ENCODE results near the gene AGFG2.
"Not testable (repeated sequence)": the region's sequence is repeated elsewhere in the genome, so short reads cannot be mapped to it uniquely, and the experiment has no call there.

AGFG2 gene

DNA sequence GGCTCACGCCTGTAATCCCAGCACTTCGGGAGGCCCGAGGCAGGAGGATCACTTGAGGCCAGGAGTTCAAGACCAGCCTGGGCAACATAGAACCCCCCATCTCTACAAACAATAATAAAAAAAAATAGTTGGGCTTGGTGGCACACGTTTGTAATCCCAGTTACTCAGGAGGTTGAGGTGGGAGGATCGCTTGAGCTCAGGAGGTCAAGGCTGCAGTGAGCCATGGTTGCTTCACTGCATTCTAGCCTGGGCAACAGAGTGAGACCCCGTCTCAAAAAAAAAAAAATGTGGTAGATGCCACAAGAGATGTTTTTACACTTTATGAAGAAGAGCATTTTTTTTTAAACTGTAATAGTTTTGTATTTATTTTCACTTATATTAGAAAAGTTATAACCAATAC, 42.5 kb upstream of the AGFG2 start:
- Histone ChIP-seq H3K4me1 (ENCODE audit: insufficient read depth, low read length, poor library complexity, severe bottlenecking) (no peaks in the 10 kb centered on the region), H2AFZ (ENCODE audit: low read length) (no peak overlapping the region), H3K9ac (ENCODE audit: low read depth, low read length, poor library complexity, severe bottlenecking) (no peak overlapping the region), H4K20me1 (ENCODE audit: insufficient read depth, low read length, poor library complexity, severe bottlenecking) (no peaks in the 10 kb centered on the region), H3K9me2 (replicated peaks; ENCODE audit: low read depth, low read length) (no peaks in the 10 kb centered on the region), H3K4me3 (ENCODE audit: low read length, poor library complexity, severe bottlenecking) (no peak overlapping the region), H3K79me2 (ENCODE audit: insufficient read depth, low read length) (no peaks in the 10 kb centered on the region), H3K9me3 (ENCODE audit: insufficient read depth, low read depth, low read length) (no peaks in the 10 kb centered on the region), H3K4me2 (ENCODE audit: low read depth, low read length, poor library complexity, severe bottlenecking) (no peak overlapping the region), H3F3A (ENCODE audit: low read depth) (no peaks in the 10 kb centered on the region), H3K36me3 (ENCODE audit: insufficient read depth, low read length) (no peaks in the 10 kb centered on the region), H3K27me3 (ENCODE audit: insufficient read depth, low read length, poor library complexity, severe bottlenecking) (no peaks in the 10 kb centered on the region)
- TF ChIP-seq EZH2phosphoT487 (IDR thresholded peaks at IDR 0.05; ENCODE audit: borderline replicate concordance) (no peak), CTCF (conservative IDR thresholded peaks at IDR 0.05; ENCODE audit: low read length) (no peak)

DNA sequence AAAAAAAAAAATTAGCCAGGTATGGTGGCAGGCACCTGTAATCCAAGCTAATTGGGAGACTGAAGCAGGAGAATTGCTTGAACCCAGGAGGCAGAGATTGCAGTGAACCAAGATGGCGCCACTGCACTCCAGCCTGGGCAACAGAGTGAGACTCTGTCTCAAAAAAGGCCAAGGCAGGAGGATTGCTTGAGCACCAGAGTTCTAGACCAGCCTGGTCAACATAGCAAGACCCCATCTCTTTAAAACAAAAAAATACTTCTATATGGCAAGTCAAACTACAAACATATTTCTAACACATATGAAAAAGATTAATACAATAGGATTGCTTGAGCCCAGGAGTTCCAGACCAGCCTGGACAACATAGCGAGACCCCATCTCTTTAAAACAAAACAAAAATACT, 38.3 kb upstream of the AGFG2 start:
- H3K4me3 ChIP-seq (ENCODE audit: low read length, poor library complexity, severe bottlenecking); H3K4me1 ChIP-seq (ENCODE audit: insufficient read depth, low read length, poor library complexity, severe bottlenecking); H3K9me3 ChIP-seq (ENCODE audit: insufficient read depth, low read depth, low read length); H2AFZ ChIP-seq (ENCODE audit: low read length); H3K79me2 ChIP-seq (ENCODE audit: insufficient read depth, low read length); H3K36me3 ChIP-seq (ENCODE audit: insufficient read depth, low read length); H3K9ac ChIP-seq (ENCODE audit: low read depth, low read length, poor library complexity, severe bottlenecking); H3F3A ChIP-seq (ENCODE audit: low read depth); H3K27me3 ChIP-seq (ENCODE audit: insufficient read depth, low read length, poor library complexity, severe bottlenecking); H3K9me2 ChIP-seq (replicated peaks; ENCODE audit: low read depth, low read length); H4K20me1 ChIP-seq (ENCODE audit: insufficient read depth, low read length, poor library complexity, severe bottlenecking); H3K4me2 ChIP-seq (ENCODE audit: low read depth, low read length, poor library complexity, severe bottlenecking): not testable (repeated sequence)

DNA sequence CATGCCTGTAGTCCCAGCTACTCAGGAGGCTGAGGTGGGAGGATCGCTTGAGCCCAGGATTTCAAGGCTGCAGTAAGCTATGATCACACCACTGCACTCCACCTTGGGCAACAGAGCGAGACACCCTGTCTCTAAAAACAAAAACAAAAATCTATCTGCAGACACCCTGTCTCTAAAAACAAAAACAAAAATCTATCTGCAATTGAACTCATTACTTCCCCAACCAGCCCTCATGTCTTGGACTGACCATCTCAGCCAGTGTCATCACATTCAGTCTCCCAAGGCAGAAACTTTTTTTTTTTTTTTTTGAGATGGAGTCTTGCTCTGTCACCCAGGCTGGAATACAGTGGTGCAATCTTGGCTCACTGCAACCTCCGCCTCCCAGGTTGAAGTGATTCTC, 35.0 kb upstream of the AGFG2 start:
- not testable (repeated sequence) for H3K4me3 ChIP-seq (ENCODE audit: low read length, poor library complexity, severe bottlenecking); H3K4me1 ChIP-seq (ENCODE audit: insufficient read depth, low read length, poor library complexity, severe bottlenecking); H3K4me2 ChIP-seq (ENCODE audit: low read depth, low read length, poor library complexity, severe bottlenecking); H3K9me3 ChIP-seq (ENCODE audit: insufficient read depth, low read depth, low read length); H3K9ac ChIP-seq (ENCODE audit: low read depth, low read length, poor library complexity, severe bottlenecking); H3K9me2 ChIP-seq (replicated peaks; ENCODE audit: low read depth, low read length); H3K27me3 ChIP-seq (ENCODE audit: insufficient read depth, low read length, poor library complexity, severe bottlenecking); H2AFZ ChIP-seq (ENCODE audit: low read length); H3K79me2 ChIP-seq (ENCODE audit: insufficient read depth, low read length); H3K36me3 ChIP-seq (ENCODE audit: insufficient read depth, low read length); H3F3A ChIP-seq (ENCODE audit: low read depth); H4K20me1 ChIP-seq (ENCODE audit: insufficient read depth, low read length, poor library complexity, severe bottlenecking)

DNA sequence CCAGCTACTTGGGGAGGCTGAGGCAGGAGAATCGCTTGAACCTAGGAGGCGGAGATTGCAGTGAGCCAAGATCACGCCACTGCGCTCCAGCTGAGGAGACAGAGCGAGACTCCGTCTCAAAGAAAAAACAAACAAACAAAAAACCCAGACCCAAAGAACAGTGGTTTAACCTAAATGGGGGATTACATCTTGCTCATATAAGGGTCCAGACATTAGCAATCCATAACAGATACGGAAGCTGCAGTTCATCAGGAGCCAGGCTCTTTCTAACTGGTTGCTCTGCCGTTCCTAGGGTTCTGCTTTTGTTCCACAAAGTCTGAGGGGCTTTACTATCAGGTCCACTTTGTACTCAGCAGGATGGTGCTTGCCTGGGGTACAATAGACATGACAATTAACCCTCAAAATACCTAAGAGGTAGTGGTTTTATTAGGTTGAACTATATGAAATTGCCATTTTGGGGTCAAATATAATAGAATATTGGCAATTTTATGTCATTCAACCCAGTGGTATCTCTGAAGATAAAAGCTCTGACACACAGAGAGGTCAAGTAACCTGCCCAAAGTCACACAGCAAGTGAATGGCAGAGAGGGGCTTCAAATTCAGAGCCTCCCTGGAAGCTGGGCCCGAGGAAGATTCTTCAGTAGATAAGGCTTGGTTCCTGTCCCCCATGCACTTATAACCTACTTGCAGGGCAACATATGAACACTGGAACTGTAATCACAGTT, 34.0 kb upstream of the AGFG2 start:
- Histone ChIP-seq H3K79me2 (ENCODE audit: insufficient read depth, low read length) (no peaks in the 10 kb centered on the region), H3K4me3 (ENCODE audit: low read length, poor library complexity, severe bottlenecking) (no peak overlapping the region), H3K9ac (ENCODE audit: low read depth, low read length, poor library complexity, severe bottlenecking) (no peak overlapping the region), H3K4me2 (ENCODE audit: low read depth, low read length, poor library complexity, severe bottlenecking) (no peak overlapping the region), H3K4me1 (ENCODE audit: insufficient read depth, low read length, poor library complexity, severe bottlenecking) (no peaks in the 10 kb centered on the region), H3F3A (ENCODE audit: low read depth) (no peaks in the 10 kb centered on the region), H3K27me3 (ENCODE audit: insufficient read depth, low read length, poor library complexity, severe bottlenecking) (no peaks in the 10 kb centered on the region), H3K9me3 (ENCODE audit: insufficient read depth, low read depth, low read length) (no peaks in the 10 kb centered on the region), H3K36me3 (ENCODE audit: insufficient read depth, low read length) (no peaks in the 10 kb centered on the region), H2AFZ (ENCODE audit: low read length) (no peak overlapping the region), H4K20me1 (ENCODE audit: insufficient read depth, low read length, poor library complexity, severe bottlenecking) (no peaks in the 10 kb centered on the region), H3K9me2 (replicated peaks; ENCODE audit: low read depth, low read length) (no peaks in the 10 kb centered on the region)
- no peak for TF ChIP-seq CTCF (conservative IDR thresholded peaks at IDR 0.05; ENCODE audit: low read length)
- TF ChIP-seq EZH2phosphoT487 (IDR thresholded peaks at IDR 0.05; ENCODE audit: borderline replicate concordance): no peak
